ENCODE results near the gene PTGIS.

Gene PTGIS

DNA sequence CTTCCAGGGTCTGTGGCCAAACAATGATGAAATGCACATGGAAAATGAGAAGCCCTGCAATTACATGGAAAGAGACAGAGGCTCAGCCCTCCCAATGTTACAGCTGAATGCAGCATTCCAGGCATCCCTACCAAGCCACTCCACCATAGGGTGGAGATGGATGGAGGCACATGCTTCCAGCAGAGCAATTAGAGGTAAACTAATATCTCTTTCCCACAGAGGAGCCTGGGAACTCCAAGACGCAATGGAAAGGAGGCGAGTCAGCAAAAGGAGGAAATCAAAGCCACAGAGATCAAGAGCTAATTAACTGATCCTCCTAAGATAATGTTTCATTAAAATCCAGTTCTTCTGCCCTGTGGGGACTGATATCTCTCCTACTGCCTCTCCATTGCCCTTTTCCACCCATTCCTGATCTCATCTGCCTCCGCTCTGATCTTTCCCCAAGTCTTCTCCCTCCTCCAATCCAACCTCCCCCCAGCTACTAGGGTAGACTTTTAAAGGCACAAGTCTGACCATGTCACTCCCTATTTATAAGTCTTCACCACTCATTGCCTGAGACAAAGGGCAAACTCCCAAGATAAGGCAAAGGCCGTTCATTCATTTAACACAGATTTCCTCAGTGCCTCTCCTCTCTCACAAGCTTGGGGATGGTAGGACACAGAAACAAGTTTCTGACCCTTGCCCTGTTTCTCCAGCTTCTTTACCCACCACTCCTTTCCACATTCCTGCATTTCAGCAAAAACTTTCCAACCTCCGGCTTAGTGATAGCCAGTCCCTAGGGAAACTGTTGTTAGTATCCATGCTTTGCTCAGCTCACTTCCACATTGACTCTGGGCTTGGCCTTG is 71.2 kb downstream of the PTGIS start:
- no peak for DNase-seq (ENCODE audit: low read depth in 2 of 2)

DNA sequence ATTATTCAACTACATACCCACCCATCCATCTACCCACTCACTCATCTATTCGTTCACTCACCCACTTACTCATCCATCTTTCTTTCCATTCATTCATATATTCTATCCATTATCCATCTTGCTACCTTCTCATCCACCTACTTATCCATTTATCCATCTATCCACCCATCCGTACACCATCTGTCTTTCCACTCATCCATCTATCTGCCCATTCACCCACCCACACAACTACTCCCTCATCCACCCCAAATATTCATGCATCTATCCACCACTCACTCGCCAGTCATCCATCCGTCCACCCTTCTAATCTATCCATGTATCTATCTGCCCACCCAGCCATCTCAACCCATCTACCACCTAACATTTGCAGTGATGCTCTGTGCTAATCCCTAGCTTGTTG is 71.9 kb downstream of the PTGIS start:
- no peak for DNase-seq (ENCODE audit: low read depth in 2 of 2)

GRCh38 chr20:49490689-49491088 is 77.2 kb downstream of the PTGIS start:
- no peak for DNase-seq (ENCODE audit: low read depth in 2 of 2)

DNA sequence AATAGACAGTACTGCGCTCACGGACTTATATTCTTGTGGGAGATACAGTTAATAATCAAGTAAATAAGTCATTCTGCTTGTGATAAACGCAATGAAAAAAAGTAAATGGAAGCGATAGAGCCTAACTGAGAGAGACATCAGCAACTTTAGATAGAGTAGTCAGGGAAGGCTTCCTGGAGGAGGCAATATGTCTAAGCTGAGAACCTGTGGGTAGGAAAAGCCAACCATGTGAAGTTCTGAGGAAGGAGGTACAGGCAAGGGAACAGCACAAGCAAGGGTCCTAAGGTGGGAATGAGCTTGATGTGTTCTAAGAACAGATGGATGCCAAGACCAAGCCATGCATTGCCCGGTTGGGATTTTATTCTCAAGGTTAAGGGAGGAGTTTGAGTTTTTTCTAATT is 78.2 kb downstream of the PTGIS start:
- DNase-seq (ENCODE audit: low read depth in 2 of 2), result no peak

GRCh38 chr20:49486064-49486463 is 81.9 kb downstream of the PTGIS start:
- no peak for DNase-seq (ENCODE audit: low read depth in 2 of 2)

GRCh38 chr20:49485563-49485962 is 82.4 kb downstream of the PTGIS start:
- no peak for DNase-seq (ENCODE audit: low read depth in 2 of 2)

DNA sequence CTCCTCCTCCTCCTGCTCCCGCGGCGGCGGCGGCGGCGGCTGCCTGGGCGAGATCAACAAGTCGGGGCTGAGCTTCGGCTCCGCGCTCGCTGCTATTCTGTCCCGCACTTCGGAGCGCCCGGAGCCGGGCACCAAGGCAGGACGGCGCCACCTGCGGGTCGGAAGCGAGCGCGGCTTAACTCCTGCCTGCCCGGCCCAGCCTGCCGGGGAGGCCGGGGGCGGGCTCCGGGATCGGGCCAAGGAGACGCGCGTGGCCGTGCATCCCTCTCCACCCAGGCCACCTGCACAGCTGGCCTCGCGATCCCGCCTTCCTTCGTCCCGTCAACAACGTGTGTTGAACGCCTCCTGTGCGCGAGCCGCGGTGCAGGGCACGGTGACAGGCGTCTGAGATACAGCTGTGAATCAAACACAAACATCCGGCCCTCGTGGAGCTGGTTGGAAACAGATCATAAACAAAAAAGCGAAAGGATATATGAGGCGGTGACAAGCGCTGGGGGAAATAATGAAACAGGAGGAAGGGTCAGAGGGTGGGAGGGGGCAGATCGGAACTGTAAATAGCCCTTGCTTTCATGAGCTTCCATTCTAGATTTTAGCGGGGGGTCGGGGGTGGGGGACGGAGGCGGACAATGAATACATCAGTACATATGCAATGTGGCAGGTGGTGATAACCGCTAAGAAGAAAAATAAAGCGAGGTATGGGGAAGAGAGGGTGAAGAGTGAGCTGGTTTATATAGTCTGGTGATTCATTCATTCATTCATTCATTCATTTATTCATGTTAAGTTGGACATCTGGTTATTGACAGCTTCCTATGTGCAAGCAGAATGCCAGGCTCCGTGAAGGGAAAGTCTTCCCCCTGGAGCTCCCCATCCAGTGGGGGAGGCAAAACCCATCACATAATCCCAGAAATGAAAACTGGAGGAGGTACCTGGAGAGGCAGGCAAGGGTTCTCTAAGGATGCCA is 83.5 kb downstream of the PTGIS start:
- peak in 1 of 2 donors; percentile 10 for DNase-seq (ENCODE audit: low read depth in 2 of 2)

DNA sequence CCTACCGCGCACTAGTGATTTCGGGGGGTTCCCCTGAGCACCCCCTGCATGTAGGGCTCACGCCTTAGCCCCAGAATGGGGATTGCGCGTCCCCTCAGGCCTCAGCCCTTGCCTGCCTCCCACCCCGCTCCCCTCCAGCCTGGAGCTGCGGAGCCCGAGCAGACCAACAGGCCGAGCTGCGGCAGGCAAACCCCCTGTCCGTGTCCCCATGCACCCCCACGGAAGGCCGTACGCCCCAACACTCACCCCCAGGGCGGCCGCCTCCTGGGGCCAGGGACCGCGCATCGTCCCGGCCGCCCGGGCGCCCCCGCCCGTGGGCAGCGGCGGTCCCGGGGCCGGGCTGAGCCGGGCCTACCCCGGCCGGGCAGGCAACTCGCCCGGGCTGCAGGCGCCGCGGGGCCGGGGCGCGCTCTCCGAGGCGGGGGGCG is 84.2 kb downstream of the PTGIS start:
- DNase-seq (ENCODE audit: low read depth in 2 of 2), result no peak

DNA sequence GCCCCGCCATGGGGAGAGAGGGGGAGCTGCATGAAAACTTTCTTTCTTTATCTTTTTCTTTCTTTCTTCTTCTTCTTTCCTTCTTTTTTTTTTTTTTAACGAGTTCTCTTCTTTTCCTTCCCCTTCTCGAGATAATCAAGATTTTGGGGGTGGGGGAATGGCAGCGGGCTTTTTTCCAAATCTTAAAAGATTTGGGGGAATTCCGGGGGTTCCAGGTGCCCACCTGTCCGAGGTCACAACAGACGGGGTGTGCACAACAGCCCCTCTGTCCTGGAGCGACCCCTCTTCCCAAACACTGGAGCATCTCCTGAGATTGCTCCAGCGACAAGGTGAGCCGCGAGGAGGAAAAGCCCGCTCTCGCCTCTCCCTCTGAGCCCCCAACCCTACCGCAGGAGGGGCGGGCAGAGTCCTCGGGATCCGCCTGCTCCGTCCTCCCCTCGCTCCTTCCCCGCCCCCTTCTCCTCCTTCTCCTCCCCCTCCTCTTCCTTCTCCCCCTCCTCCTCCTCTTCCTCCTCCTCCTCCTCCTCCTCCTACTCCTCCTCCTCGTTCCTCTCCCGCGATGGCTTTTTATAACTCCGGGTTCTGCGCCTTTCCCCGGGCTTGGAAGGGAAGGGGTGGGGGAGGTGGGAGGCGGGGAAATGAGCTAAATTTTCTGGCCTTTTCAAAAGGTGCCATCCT is 84.8 kb downstream of the PTGIS start:
- no peak for DNase-seq (ENCODE audit: low read depth in 2 of 2)

DNA sequence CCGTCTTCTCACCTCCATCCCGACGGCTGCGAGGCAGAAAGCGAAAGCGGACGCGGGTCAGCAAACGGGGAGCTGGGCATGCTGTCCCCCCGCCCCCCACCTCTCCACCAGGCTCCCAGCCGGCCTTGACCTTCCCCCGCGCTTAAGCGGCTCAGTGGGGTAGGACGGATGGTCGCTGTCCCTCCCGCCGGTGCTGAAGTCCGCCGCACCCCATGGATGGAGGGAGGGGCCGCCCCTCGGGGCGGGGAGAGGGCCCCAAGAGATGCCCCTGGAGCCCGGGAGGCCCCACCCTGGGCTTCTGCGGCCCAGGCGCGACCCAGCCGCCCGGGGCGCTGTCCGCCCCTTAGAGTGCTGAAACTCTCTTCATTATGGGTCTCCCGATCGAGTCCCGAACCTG is 85.3 kb downstream of the PTGIS start, which contains the start of gene KCNB1:
Gene KCNB1, minus strand, starts transcription at position 48 of the 397 bp plus-strand sequence. CDS start 188 bp downstream, outside the sequence.
- DNase-seq (ENCODE audit: low read depth in 2 of 2), result peak in 1 of 2 donors; percentile 3

GRCh38 chr20:49482173-49482572 is 85.8 kb downstream of the PTGIS start:
- DNase-seq (ENCODE audit: low read depth in 2 of 2), result no peak

- no peak for DNase-seq (ENCODE audit: low read depth in 2 of 2)
Observed at GRCh38 chr20:49481116-49481515, 86.8 kb downstream of the PTGIS start.

DNA sequence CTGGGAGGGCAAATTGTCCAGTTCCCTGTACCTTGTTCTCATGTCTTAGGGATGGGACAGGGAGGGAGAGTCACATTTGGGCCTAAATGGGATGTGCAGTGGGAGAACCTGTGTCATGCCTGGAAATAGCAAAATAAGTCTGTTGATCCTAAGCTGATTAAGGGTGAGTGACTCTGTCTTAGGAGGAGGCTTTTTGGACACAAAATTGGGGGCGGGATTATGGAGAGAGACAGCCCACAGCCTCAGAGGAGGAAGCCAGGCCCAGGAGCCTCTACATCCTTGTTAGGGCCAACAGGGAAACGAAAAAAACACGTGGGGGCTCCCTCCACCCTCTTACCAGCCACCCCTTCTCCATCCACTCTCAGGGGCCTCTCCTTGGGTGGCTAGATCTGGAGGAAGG is 87.7 kb downstream of the PTGIS start:
- DNase-seq (ENCODE audit: low read depth in 2 of 2), result no peak

GRCh38 chr20:49479785-49480184 is 88.2 kb downstream of the PTGIS start:
- DNase-seq (ENCODE audit: low read depth in 2 of 2), result no peak

DNA sequence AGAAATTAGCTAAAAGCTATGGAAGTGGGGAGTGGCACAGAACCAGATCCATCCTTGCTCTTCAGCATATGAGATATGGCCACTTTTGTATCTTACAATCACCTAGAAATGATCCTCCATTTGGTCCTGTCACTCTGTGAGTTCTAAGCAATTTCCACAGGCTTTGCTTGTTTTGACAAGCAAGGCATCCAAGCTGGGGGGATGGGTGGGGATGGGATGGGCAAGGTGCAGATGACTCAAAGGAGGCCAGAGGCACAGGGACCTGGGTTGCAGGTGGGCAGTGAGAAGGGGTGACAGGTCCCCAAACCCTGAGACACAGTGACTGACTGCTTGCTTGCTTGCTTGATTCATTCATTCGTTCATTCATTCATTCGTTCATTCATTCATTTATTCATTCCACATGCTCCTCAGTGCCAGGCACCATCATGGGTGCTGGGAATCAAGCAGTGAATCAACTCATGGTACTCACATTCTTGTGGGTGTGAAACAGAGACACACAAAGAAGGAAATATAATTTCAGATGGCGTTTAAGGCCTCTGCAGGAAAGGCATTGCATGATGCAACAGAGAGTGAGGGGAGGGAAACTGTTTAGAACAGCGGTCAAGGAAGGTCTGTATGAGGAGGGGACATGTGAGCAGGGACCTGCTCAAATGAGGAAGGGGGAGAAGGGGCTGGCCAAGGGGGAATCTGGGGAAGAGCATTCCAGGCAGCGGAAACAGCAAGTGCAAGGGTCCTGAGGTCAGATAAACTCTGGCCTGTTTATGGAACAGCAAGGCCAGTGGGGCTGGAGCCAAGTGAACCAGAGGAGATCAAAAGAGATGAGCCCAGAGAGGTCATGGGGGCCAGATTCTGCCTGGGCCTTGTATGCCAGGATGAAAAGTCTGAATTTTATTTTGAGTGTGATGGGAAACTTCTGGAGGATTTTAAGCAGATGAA is 88.9 kb downstream of the PTGIS start:
- DNase-seq (ENCODE audit: low read depth in 2 of 2), result no peak

GRCh38 chr20:49478266-49478665 is 89.7 kb downstream of the PTGIS start:
- DNase-seq (ENCODE audit: low read depth in 2 of 2), result no peak

GRCh38 chr20:49477200-49477599 is 90.7 kb downstream of the PTGIS start:
- DNase-seq (ENCODE audit: low read depth in 2 of 2), result no peak

GRCh38 chr20:49476016-49476355 is 92.0 kb downstream of the PTGIS start:
- no peak for DNase-seq (ENCODE audit: low read depth in 2 of 2)

DNA sequence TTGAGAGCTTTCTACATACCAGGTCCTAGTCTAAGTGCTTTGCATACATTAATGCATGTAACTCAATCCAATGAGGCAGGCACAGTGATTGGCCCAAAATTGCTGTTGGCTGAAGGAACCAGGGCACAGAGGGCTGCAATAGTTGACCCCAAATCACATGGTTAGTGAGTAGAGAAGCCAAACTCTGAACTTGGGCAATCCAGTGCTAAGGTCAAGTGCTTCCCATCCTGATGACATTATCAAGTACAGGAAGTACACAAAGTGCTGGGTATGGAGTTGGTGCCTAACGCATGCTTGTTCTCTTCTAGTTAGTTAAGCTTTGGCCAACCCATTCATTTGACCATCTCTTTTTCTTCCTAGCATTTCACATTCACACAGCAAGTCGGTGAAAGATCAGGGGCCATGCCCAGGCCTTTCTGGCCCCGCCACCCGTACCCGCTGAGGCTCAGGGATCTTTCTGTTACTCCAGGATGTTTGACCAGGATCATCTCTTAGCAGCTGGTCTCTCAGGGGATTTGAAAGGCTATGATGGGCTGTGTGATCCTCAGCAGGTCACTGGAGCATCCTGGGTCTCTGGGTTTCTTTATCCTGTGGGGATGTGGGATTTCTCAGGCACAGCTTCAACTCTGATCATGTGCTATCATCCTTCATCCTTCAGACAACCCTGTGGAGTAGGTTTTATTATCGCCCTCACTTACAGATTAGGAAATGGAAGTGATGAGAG is 92.5 kb downstream of the PTGIS start:
- DNase-seq (ENCODE audit: low read depth in 2 of 2), result no peak

GRCh38 chr20:49471397-49471796 is 96.5 kb downstream of the PTGIS start:
- no peak for DNase-seq (ENCODE audit: low read depth in 2 of 2)

Data from stimulated activated CD8-positive, alpha-beta memory T cell treated with anti-CD3 and anti-CD28 coated beads, Interleukin-7, amount 100 ng/mL, for 1 hour (primary cell).